Liver (tissue), 3 donors: Measurements from ENCODE around the gene NHSL2.

Experiments used
- EGR1 ChIP-seq, 2 donors: IDR thresholded peaks; 2 replicates each; pipeline ENCODE4 v1.6.1; 2016 to 2018; ENCODE audit warnings: antibody characterized with exemption in 2 of 2, low read depth in 2 of 2
- GABPA ChIP-seq, 2 donors: IDR thresholded peaks in 1 of 2; conservative IDR thresholded peaks in 1 of 2; 2 replicates each; pipeline ENCODE4 v1.6.1; 2016; ENCODE audit warnings: antibody characterized with exemption in 2 of 2, mild to moderate bottlenecking in 1 of 2, moderate library complexity in 1 of 2
- JUND ChIP-seq, 2 donors: IDR thresholded peaks; 2 replicates each; pipeline ENCODE4 v1.6.1; 2016; ENCODE audit warnings: antibody characterized with exemption in 2 of 2
- NR2F2 ChIP-seq: IDR thresholded peaks from 2 replicates; pipeline ENCODE4 v1.6.1; 2016; ENCODE audit warnings: antibody characterized with exemption
- RXRA ChIP-seq, 2 donors: IDR thresholded peaks; 2 replicates each; pipeline ENCODE4 v1.6.1; 2017 to 2018; ENCODE audit warnings: antibody characterized with exemption in 2 of 2, mild to moderate bottlenecking in 1 of 2
- SP1 ChIP-seq: IDR thresholded peaks from 2 replicates; pipeline ENCODE4 v1.6.1; 2018; ENCODE audit warnings: antibody characterized with exemption, mild to moderate bottlenecking
- YY1 ChIP-seq: IDR thresholded peaks from 2 replicates; pipeline ENCODE4 v1.6.1; 2016; ENCODE audit warnings: antibody characterized with exemption, mild to moderate bottlenecking
- TF ChIP-seq, protein P1 (sequence below): fragments of 150-350 bp; IDR thresholded peaks from 2 replicates; pipeline ENCODE4 v1.5.1; 2017; ENCODE audit warnings: improper control_type of control experiment, low read depth, low read length; ENCODE audit not compliant: missing input control
- TF ChIP-seq, protein P2 (sequence below): IDR thresholded peaks from 2 replicates; pipeline ENCODE4 v1.6.1; 2016; ENCODE audit warnings: antibody characterized with exemption
- TF ChIP-seq, protein P3 (sequence below): IDR thresholded peaks from 2 replicates; pipeline ENCODE4 v1.6.1; 2016; ENCODE audit warnings: antibody characterized with exemption, mild to moderate bottlenecking
- donor health status: healthy.
- donor health status: healthy.

DNA sequence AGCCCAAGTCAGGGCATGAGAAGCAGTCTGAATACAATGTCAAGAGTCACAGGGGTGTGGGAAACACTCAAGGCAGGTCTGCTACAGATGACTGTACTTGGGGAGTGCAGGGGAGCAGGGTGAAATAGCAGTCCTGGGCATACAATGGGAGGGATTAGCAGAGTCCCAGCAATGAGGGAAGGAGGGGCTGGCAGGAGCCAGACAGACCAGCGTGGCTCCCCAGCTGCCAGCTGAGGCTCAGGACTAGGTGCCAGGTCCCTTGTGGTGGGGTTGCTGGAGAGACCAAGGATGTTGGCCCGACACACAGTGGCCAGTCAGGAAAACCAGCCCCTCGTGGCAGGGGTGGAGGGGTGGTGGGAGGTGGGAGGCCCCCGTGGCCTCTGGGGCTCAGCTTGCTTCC, 134.5 kb downstream of the NHSL2 start:
- TF ChIP-seq JUND (IDR thresholded peaks at IDR 0.05), result no peak
- TF ChIP-seq, protein P1, sequence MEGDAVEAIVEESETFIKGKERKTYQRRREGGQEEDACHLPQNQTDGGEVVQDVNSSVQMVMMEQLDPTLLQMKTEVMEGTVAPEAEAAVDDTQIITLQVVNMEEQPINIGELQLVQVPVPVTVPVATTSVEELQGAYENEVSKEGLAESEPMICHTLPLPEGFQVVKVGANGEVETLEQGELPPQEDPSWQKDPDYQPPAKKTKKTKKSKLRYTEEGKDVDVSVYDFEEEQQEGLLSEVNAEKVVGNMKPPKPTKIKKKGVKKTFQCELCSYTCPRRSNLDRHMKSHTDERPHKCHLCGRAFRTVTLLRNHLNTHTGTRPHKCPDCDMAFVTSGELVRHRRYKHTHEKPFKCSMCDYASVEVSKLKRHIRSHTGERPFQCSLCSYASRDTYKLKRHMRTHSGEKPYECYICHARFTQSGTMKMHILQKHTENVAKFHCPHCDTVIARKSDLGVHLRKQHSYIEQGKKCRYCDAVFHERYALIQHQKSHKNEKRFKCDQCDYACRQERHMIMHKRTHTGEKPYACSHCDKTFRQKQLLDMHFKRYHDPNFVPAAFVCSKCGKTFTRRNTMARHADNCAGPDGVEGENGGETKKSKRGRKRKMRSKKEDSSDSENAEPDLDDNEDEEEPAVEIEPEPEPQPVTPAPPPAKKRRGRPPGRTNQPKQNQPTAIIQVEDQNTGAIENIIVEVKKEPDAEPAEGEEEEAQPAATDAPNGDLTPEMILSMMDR, result no peak
- no peak for TF ChIP-seq NR2F2
- TF ChIP-seq EGR1 (IDR thresholded peaks at IDR 0.05; ENCODE audit: low read depth in 2 of 2), result no peak
- TF ChIP-seq, protein P2, sequence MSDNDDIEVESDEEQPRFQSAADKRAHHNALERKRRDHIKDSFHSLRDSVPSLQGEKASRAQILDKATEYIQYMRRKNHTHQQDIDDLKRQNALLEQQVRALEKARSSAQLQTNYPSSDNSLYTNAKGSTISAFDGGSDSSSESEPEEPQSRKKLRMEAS, result no peak
- TF ChIP-seq, protein P3, sequence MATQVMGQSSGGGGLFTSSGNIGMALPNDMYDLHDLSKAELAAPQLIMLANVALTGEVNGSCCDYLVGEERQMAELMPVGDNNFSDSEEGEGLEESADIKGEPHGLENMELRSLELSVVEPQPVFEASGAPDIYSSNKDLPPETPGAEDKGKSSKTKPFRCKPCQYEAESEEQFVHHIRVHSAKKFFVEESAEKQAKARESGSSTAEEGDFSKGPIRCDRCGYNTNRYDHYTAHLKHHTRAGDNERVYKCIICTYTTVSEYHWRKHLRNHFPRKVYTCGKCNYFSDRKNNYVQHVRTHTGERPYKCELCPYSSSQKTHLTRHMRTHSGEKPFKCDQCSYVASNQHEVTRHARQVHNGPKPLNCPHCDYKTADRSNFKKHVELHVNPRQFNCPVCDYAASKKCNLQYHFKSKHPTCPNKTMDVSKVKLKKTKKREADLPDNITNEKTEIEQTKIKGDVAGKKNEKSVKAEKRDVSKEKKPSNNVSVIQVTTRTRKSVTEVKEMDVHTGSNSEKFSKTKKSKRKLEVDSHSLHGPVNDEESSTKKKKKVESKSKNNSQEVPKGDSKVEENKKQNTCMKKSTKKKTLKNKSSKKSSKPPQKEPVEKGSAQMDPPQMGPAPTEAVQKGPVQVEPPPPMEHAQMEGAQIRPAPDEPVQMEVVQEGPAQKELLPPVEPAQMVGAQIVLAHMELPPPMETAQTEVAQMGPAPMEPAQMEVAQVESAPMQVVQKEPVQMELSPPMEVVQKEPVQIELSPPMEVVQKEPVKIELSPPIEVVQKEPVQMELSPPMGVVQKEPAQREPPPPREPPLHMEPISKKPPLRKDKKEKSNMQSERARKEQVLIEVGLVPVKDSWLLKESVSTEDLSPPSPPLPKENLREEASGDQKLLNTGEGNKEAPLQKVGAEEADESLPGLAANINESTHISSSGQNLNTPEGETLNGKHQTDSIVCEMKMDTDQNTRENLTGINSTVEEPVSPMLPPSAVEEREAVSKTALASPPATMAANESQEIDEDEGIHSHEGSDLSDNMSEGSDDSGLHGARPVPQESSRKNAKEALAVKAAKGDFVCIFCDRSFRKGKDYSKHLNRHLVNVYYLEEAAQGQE, result no peak
- no peak for TF ChIP-seq GABPA (IDR thresholded peaks at IDR 0.05 in 1 of 2, conservative IDR thresholded peaks at IDR 0.05 in 1 of 2)
- no peak for TF ChIP-seq SP1
- no peak for TF ChIP-seq RXRA (IDR thresholded peaks at IDR 0.05)
- TF ChIP-seq YY1, result no peak
